Measurements from ENCODE around the gene CRHR1.

Gene CRHR1

DNA sequence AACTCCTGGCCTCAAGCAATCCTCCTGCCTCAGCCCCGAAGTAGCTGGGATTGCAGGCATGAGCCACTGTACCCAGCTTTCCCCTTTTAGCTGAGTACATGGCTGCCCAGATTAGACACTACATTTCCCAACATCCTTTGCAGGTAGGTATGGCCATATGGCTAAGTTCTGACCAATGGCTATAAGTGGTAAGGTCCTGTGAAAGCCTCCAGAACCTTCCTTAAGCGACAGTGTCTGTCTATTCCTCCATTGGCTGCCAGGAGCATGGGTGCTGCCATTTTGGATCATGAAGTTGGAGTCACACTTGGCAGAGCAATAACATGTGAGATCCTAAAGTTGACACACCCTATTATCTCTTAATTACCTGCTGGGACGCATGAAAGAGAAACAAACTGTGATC is 24.4 kb upstream of the CRHR1 start:
- DNase-seq (ENCODE audit: low spot score): no peak

DNA sequence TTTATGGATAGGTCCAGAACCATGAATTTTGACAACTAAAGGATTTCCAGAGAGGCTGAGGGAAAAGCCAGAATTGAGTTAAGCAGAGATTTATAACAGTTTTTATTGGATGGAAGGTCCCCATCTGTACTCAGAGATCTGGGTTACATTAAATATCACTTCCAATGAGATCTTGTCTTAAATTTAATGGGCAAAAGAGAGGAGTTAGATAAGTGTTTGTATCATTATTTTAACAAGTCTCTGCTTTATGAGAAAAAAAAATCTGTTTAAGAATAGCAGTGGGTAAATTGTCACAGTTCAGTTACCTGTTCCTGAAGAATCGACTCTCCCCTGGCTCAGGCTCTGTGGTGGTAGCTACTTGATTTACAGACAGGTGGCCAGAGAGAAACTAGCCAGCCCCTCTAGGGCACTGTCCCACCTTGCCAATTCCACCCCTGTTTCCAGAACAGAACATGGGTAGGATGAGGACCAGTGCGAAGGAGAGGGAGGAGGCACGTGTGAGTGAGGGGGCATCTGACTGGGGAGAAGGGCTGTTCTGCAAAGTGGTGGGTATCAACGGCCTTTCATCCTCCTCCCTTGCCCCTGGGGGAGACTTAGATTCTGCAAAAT is 22.1 kb upstream of the CRHR1 start:
- DNase-seq (ENCODE audit: low spot score): no peak

GRCh38 chr17:45763182-45763581 is 20.9 kb upstream of the CRHR1 start:
- DNase-seq (ENCODE audit: low spot score): no peak

DNA sequence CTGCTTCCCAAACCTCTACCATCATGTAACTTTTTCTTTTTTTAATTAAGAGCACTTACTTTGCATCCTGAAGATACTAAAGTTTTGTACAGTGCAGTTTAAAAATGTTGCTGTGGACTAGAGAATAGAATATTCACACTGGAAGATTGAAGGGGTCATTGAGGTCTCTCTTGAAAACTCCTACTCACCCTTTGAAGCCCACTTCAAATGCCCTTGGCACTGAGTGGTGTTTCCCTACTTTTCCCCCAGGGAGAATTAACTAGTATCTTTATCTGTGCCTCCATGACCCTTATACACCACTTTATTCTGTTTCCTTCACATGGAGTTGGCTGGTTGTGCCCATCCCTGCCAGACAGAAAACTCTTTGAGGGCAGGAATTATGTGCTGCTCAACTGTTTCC is 19.6 kb upstream of the CRHR1 start:
- no peak for DNase-seq (ENCODE audit: low spot score)

DNA sequence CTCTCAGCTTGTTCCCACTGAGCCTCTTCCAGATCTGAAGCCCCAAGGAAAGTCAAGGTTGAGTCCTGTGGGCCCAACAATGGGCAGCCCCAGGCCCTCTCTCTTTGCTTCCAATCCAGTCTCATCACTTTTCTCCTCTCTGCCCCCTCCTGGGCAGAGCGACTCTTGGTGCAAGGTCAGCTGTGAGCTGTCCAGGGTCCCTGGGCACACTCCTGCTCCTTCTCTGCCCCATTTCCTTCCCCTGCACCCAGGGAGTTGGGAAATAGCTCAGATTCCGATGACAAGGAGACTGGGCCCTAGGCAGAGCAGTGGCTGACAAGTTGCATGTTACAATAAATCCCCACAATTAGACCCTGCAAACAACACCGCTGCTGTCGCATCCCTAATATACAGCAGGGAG is 16.1 kb upstream of the CRHR1 start:
- DNase-seq (ENCODE audit: low spot score): no peak

DNA sequence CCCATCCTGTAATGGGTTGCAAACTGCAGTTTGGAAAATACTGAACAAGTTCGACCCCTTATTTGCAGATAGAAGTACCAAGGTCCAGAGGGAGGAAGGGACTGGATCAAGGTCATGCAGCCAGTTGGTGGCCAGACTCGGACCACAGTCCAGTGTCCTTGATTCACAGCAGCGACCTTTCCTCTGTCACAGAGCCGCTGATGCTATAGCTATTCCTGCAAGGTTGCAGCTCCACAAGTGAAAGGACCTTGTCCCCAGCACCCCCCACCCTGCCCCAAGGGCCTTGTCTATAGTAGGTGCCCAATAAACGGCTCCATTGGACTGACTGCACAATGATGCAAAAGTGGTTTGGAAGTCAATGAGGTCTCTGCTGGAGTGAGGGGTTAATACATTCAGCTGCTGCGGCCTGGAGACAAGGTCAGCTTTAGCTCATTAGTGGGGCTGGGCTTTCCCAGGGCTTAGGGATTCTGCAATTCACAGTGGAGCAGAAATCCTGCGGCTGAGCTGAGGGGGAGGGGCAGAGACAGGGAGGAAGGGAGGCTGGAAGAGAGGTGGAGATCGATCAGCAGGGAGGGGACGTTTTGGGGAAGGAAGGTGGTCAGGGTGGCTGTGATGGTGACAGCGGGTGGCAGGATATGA is 13.4 kb upstream of the CRHR1 start:
- DNase-seq (ENCODE audit: low spot score): no peak

- no peak for DNase-seq (ENCODE audit: low spot score)
Measured at GRCh38 chr17:45771271-45771959, 12.7 kb upstream of the CRHR1 start.

- DNase-seq (ENCODE audit: low spot score): no peak
Measured at GRCh38 chr17:45775148-45775547, 9.0 kb upstream of the CRHR1 start.

DNA sequence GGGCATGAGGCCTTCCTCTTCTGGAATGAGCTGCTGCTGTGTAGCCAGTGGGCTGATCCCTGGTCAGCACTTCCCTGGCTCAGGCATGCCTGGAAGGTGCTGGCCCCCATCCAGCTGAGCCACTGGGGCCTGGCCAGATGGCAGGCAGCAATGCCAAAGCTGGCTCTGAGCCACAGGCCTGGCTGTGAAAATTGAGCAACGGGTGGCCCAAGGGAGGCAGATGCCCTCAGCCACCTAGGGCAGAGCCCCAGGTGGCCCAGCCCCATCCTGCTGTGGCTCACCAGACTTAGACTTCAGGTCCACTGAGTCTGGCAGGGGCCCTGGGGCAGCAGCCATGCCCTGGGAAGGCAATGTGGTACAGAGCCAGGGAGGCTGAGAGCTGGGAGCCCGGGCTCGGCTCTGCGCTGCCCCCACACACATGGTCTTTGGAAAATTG is 8.5 kb upstream of the CRHR1 start:
- DNase-seq (ENCODE audit: low spot score): no peak

DNA sequence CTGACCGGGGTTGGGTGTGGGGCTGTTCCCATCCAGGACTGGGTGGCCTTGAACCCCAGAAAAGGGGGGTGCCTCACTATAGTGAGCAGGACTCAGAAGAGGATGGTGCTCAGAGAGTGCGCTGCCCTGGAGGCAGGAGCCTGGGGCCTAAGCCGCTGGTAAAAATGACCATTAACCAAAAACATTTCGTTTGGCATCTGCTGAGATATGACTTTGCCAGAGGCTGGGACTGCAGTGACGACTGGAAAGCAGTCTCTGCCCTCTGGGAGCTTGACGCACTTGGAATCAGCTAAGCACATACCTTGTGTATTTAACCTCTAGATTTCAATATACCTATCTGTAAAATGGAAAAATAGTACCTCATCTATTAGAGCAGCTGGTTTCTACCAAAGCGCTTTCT is 7.2 kb upstream of the CRHR1 start:
- no peak for DNase-seq (ENCODE audit: low spot score)

DNA sequence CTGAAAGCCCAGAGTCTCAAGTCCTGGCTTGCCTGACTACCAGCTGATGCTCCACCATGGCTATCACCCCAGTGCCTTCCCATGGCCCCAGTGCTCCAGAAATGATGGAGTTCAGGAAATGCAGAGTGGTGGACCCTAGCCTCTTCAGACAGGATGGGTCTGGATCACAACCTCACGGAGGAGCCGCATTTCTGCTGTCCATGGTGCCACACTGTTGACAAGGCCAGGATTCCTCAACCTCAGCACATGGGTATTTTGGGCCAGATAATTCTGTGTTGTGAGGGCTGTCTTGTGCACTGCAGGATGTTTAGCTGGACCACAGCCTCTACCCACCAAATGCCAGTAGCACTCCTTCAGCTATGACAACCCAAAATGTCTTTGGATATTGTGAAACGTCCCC is 6.7 kb upstream of the CRHR1 start:
- no peak for DNase-seq (ENCODE audit: low spot score)

DNA sequence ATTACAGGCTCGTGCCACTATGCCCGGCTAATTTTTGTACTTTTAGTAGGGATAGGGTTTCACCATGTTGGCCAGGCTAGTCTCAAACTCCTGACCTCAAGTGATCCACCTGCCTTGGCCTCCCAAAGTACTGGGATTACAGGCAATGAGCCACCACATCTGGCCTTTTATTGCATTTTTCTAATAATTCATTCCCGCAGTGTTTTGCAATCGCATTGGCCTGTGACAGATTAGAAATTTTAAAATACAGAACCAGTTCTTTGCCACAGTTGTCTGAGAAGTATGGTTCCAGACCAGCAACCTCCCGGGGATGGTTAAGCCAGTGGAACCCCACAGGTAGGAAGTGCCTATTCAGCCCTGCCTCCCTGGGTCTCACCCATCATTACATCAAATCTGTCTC is 3.2 kb upstream of the CRHR1 start:
- DNase-seq (ENCODE audit: low spot score): no peak

GRCh38 chr17:45782889-45783592 is 1.1 kb upstream of the CRHR1 start:
- peak; percentile 37 for DNase-seq (ENCODE audit: low spot score)

GRCh38 chr17:45783593-45784292 is 377 bp upstream of the CRHR1 start:
- no peak for DNase-seq (ENCODE audit: low spot score)

DNA sequence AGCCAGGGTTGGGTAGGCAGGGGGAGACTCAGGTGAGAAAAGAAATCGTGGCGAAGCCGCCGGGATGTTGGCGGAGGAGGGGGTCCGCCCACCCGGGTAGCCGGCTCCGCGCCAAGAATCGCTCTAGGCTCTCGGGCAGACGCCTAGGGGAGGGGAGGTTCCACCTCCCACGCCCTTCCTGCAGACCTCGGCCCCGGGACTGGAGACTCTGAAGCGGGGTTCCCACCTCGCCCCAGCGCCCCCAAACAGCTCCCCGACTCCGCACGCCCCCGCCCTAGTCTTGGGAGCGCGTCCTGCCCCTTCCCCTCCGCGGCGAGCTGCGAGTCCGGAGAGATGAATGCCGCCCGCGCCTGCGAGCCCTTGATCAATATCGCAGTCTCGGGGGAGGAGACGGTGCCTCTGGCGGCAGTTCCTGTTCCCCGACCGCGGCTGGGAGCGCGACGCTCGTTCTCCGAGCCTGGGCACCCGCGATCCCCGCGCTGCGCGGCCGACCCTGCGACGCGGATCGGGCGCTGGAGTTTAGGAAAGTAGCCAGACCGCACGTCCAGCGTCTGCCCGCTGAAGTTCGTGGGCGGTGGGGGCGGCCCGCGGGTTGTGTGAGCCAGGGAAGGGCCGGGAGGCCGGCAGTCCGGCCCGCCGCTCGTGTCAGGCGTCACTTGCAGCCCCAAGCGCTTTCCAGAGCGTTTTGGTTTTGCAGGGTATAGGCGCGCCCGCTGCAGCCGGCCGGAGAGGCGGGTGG is 790 bp downstream of the CRHR1 start:
- peak; percentile 48 for DNase-seq (ENCODE audit: low spot score)

DNA sequence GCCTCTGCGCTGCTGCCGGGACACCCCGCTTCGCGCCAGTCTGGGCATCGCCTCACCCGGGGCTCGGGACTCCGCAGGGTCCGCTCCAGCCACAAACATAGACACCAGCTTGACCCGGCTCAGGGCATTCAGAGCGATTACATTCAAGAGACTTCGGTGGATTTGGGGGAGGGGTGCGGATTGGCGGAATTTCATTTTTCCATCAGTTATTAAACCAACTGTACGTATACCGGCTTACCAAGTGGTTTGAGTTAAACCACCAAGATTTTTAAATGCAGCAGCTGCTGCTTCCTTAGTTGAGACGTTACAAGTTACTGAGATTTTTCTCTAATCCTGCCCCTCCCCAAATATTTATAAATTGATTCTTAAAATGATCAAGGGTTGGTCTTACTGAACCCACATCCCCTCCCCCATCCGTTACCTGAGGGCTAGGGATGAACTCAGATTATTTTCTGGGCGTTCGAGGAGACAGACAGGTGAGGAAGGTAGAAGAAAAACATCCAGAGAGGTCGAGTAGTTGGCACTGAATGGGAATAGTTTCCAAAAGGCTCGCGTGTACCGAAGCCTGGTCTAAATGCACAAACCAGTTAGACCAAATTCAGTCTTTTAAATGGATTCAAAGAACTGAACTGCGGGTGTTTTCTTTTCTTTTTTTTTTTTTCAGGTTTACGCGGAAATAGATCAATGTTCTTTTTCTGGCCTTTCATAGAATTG is 1.5 kb downstream of the CRHR1 start:
- no peak for DNase-seq (ENCODE audit: low spot score)

DNA sequence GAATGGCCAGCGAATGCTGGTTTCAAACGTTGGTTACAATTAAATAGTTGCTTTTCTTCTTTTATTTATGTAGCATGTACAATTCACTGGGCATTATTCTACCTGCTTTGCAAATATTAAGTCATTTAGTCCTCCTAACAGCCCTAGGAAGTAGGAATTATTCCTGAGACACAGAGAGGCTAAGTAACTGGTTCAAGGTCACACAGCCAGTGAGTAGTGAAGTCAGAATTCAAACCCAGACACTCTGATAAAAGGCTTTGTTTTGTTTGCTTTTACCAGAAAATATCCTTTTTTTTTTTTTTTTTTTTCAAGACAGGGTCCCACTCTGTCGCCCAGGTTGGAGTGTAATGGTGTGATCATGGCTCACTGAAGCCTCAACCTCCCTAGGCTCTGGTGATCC is 2.2 kb downstream of the CRHR1 start:
- DNase-seq (ENCODE audit: low spot score): no peak

DNA sequence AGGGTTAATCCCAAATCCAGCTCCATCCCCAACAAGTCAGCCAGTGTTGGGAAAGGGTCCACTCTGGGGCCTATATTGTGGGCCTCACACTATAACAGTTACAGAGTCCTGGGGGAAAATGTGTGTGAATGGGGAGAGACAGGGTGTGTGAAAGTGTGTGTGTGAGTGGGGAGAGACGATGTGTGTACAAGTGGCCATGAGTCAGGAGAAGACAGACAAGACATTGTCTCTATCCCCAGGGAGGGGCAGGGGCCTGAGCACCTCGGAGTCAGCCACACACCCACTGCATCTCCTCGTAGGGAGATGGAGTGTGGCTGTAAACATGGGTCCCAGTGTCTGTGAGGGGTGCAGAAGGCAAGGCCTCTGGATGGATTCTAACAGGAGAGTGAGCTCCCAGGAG is 2.9 kb downstream of the CRHR1 start:
- no peak for DNase-seq (ENCODE audit: low spot score)

DNA sequence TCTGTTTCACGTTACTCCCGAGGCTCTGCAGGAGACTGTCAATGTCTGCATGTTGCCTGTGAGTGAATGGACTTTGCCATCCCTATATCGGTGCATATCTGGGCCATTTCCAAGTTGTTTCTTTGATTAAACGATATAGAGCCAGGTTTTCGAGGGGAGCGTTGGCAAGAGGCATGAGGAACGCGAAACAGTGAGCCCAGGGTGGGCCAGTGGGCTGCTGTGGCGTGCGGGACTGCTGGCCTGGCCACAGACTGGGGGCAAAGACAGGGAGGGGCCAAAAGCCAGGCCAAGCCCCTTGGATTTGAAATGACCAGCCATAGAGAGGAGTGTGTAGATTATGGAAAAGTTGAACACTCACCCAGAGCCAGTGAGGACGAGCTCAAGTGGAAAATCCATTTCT is 3.5 kb downstream of the CRHR1 start:
- DNase-seq (ENCODE audit: low spot score): no peak

DNA sequence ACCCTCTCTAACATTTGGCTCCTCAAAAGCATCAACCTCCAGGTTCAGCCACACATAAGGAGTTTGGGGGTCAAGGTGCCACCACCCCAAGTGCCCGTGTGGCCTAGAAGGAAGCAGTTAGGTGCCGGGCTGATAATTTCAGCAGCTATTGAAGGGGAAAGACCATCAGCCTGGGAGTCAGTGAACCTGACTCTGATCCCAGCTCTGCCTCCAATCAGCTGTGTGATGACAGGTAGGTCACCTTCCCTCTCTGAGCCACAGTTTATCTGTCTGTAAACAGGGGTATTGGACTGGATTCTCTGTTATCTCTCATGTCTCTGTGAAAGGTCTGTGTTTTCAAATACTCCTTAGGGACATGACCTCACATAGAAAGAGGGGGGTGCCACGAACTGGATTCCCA is 3.9 kb downstream of the CRHR1 start:
- DNase-seq (ENCODE audit: low spot score): no peak

GRCh38 chr17:45789874-45790273 is 5.8 kb downstream of the CRHR1 start:
- DNase-seq (ENCODE audit: low spot score): no peak
